Type B pancreatic cell (in vitro differentiated cells): ENCODE results near the gene MMP28. TPM values are rescaled to one million over a fixed set of nuclear protein-coding genes. Genes with fewer than 3 reads are reported as not detected.

Experiments used
- DNase-seq: peaks from one replicate; pipeline ENCODE4 v3.0.0; 2021; ENCODE audit warnings: mixed read lengths; ENCODE audit not compliant: unreplicated experiment; ENCODE audit errors: extremely low spot score
- H3K27ac Mint-ChIP-seq: 2 replicates; pipeline ENCODE4 v1.8.0; 2021; ENCODE audit warnings: mild to moderate bottlenecking, mixed read lengths
- H3K27me3 Mint-ChIP-seq: 2 replicates; pipeline ENCODE4 v1.8.0; 2021; ENCODE audit warnings: mixed read lengths
- H3K36me3 Mint-ChIP-seq: 2 replicates; pipeline ENCODE4 v1.8.0; 2021; ENCODE audit warnings: mixed read lengths
- H3K4me1 Mint-ChIP-seq: one replicate; pipeline ENCODE4 v1.8.0; 2021; ENCODE audit warnings: mixed read lengths; ENCODE audit not compliant: unreplicated experiment
- H3K4me3 Mint-ChIP-seq: 2 replicates; pipeline ENCODE4 v1.8.0; 2021; ENCODE audit warnings: mild to moderate bottlenecking, mixed read lengths
- H3K9me3 Mint-ChIP-seq: 2 replicates; pipeline ENCODE4 v1.8.0; 2021; ENCODE audit warnings: mixed read lengths
- total RNA-seq: library from RNA; stranded (reverse); gene quantifications from 2 replicates; pipeline ENCODE4 v1.2.1, GENCODE V29; 2021; ENCODE audit warnings: low replicate concordance
- TF ChIP-seq, protein P1 (sequence below): fragments of 200-600 bp; sonication (generic); conservative IDR thresholded peaks from 2 replicates; pipeline ENCODE4 v1.5.0; 2021; ENCODE audit warnings: antibody characterized with exemption, mild to moderate bottlenecking

MMP28 gene
- total RNA-seq, 1 donor from 2014 or later: 0.97 TPM

DNA sequence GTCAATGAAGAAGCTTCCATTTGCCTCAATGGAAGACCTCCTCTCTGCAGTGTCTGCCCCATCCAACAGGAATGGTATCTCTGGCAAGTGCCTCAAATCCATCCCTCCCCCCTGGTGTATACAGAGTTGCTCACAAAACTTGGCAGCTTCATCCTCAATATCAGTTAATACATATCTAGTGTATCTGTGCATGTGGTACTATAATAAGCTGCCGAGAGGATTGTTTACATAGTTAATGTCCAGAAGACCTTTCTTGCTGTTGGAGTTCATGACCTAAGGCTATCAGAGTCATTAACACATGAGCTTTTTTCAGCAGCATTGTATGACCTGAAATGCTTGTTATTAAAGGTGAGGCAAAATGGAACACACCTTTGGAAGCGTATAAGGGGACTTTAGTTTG lies 78.0 kb downstream of the MMP28 start:
- no peak for DNase-seq
- H3K4me1 Mint-ChIP-seq: peaks cover 13% of the 10 kb centered on the region
- H3K4me3 Mint-ChIP-seq: no peak overlapping the region
- H3K27me3 Mint-ChIP-seq: no peaks in the 10 kb centered on the region
- TF ChIP-seq, protein P1, sequence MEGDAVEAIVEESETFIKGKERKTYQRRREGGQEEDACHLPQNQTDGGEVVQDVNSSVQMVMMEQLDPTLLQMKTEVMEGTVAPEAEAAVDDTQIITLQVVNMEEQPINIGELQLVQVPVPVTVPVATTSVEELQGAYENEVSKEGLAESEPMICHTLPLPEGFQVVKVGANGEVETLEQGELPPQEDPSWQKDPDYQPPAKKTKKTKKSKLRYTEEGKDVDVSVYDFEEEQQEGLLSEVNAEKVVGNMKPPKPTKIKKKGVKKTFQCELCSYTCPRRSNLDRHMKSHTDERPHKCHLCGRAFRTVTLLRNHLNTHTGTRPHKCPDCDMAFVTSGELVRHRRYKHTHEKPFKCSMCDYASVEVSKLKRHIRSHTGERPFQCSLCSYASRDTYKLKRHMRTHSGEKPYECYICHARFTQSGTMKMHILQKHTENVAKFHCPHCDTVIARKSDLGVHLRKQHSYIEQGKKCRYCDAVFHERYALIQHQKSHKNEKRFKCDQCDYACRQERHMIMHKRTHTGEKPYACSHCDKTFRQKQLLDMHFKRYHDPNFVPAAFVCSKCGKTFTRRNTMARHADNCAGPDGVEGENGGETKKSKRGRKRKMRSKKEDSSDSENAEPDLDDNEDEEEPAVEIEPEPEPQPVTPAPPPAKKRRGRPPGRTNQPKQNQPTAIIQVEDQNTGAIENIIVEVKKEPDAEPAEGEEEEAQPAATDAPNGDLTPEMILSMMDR: no peak
- no peak overlapping the region for H3K27ac Mint-ChIP-seq
- peaks cover 23% of the 10 kb centered on the region for H3K36me3 Mint-ChIP-seq
- H3K9me3 Mint-ChIP-seq: no peaks in the 10 kb centered on the region

DNA sequence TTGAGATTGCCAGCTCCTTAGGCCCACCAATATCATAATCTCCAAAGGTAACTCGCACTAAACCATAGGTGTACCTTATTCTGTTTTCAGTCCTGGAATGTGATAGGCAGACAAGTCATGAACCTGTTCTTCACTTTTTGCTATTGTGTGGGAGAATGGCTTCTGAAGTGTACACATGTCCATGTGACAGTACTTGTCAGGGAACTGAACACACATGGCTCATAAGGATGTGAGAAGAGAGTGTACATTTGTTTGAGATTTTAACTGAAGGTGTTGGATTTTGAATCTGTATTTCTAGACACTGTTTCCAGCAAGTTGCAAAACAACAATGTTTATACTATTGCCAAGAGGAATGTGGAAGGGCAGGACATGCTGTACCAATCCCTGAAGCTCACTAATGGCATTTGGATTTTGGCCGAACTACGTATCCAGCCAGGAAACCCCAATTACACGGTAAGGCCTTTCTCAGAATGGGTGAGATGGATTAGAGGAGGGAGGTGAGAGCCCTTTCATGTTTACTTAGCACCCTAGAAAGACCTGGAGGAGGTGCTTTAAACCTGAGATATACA lies 78.5 kb downstream of the MMP28 start:
- H3K4me1 Mint-ChIP-seq: peaks cover 13% of the 10 kb centered on the region
- peaks cover 23% of the 10 kb centered on the region for H3K36me3 Mint-ChIP-seq
- TF ChIP-seq, protein P1: no peak
- no peaks in the 10 kb centered on the region for H3K9me3 Mint-ChIP-seq
- DNase-seq: no peak
- no peak overlapping the region for H3K27ac Mint-ChIP-seq
- H3K27me3 Mint-ChIP-seq: no peaks in the 10 kb centered on the region
- H3K4me3 Mint-ChIP-seq: no peak overlapping the region

DNA sequence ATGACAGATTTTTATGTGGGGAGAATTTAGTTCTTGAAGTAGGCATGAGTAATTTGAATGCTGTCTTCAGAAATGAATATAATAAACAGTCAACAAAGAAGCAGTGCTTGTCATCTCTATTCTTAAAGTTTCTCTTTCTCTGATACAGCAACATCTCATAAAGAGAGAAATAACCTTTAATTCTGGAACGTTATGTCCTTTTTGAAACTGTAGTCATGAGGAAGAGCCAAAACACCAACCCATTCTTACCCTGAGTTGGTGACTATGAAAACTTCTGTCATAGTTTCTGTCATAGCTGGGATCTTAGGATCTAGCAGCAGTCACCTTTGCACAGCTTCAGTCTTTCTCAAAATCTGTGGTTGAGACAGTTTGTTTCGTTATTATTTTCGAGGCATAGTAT lies 79.3 kb downstream of the MMP28 start:
- Mint-ChIP-seq H3K27me3 (no peaks in the 10 kb centered on the region), H3K4me3 (no peak overlapping the region), H3K9me3 (no peaks in the 10 kb centered on the region), H3K27ac (no peak overlapping the region), H3K36me3 (peaks cover 19% of the 10 kb centered on the region), H3K4me1 (peaks cover 13% of the 10 kb centered on the region)
- no peak for DNase-seq
- TF ChIP-seq, protein P1: no peak

Other genes starting within 250 kb of the MMP28 start
- gene SLFN14, start 234.8 kb downstream of the MMP28 start, total RNA-seq: not detected in 2 replicates
- 6.9 and 7.7 TPM in 2 replicates for gene PEX12, start 217.1 kb downstream of the MMP28 start, total RNA-seq
- 120 and 165 TPM in 2 replicates for gene AP2B1, start 208.3 kb downstream of the MMP28 start, total RNA-seq
- gene RASL10B, start 64.0 kb downstream of the MMP28 start, total RNA-seq: 6.4 and 29.4 TPM in 2 replicates
- gene GAS2L2, start 42.4 kb downstream of the MMP28 start, total RNA-seq: 0.22 TPM in 1 of 2 replicates, not detected in the other
- not detected in 2 replicates for gene C17orf50, start 34.8 kb downstream of the MMP28 start, total RNA-seq
- 173 and 223 TPM in 2 replicates for gene TAF15, start 13.8 kb upstream of the MMP28 start, total RNA-seq
- not detected in 2 replicates for gene HEATR9, start 73.2 kb upstream of the MMP28 start, total RNA-seq
- gene CCL5, start 84.7 kb upstream of the MMP28 start, total RNA-seq: 1.1 TPM in 1 of 2 replicates, not detected in the other
- 3.9 and 4.4 TPM in 2 replicates for gene RDM1, start 135.1 kb upstream of the MMP28 start, total RNA-seq
- gene LYZL6, start 148.1 kb upstream of the MMP28 start, total RNA-seq: not detected in 2 replicates
- not detected in 2 replicates for gene CCL16, start 185.9 kb upstream of the MMP28 start, total RNA-seq
- gene CCL14, start 191.1 kb upstream of the MMP28 start, total RNA-seq: not detected in 2 replicates
- gene CCL15, start 205.9 kb upstream of the MMP28 start, total RNA-seq: 2.0 and 5.0 TPM in 2 replicates
- gene CCL23, start 222.3 kb upstream of the MMP28 start, total RNA-seq: not detected in 2 replicates